Tibial nerve (tissue), 4 donors: ENCODE results near the gene MYPN. TPM values are rescaled to one million over a fixed set of nuclear protein-coding genes. Genes with fewer than 3 reads are reported as not detected.
"Not testable (repeated sequence)": the region's sequence is repeated elsewhere in the genome, so short reads cannot be mapped to it uniquely, and the experiment has no call there.

Experiments used
- DNase-seq, 2 donors: peaks; one replicate each; pipeline ENCODE4 v3.0.0-alpha.2; 2019; ENCODE audit warnings: low spot score in 2 of 2
- H3K27ac ChIP-seq, 4 donors: fragments of 200-600 bp; sonication (generic) in 3 of 4; one replicate each; pipeline ENCODE4 v1.5.1; 2017 to 2019; ENCODE audit warnings: mild to moderate bottlenecking in 1 of 4
- H3K27me3 ChIP-seq, 2 donors: fragments of 200-600 bp; sonication (generic) in 1 of 2; one replicate each; pipeline versions ENCODE4 v1.5.1 to v1.6.0; 2017 to 2019
- H3K36me3 ChIP-seq, 3 donors: fragments of 200-600 bp; sonication (generic); one replicate each; pipeline ENCODE4 v1.5.1; 2018 to 2019
- H3K4me1 ChIP-seq, 4 donors: fragments of 200-600 bp; sonication (generic) in 3 of 4; one replicate each; pipeline ENCODE4 v1.5.1; 2017 to 2019
- H3K4me3 ChIP-seq, 4 donors: fragments of 200-600 bp; sonication (generic) in 3 of 4; one replicate each; pipeline ENCODE4 v1.5.1; 2017 to 2019; ENCODE audit warnings: mild to moderate bottlenecking in 1 of 4, moderate library complexity in 1 of 4
- H3K9me3 ChIP-seq, 4 donors: fragments of 200-600 bp; sonication (generic) in 3 of 4; one replicate each; pipeline ENCODE4 v1.5.1; 2017 to 2019
- CTCF ChIP-seq, 5 experiments: fragments of 200-600 bp in 3 of 5; fragments of 450-650 bp in 2 of 5; sonication (generic) in 3 of 5; IDR thresholded peaks; one replicate each; pipeline ENCODE4 v1.5.1; 2016 to 2019; ENCODE audit warnings: antibody characterized with exemption in 5 of 5, mild to moderate bottlenecking in 3 of 5, moderate library complexity in 2 of 5
- EP300 ChIP-seq, 2 donors: sonication (generic); formaldehyde crosslinking; IDR thresholded peaks; one replicate each; pipeline ENCODE4 v1.6.1; 2017; ENCODE audit warnings: antibody characterized with exemption in 2 of 2, mild to moderate bottlenecking in 1 of 2
- POLR2A ChIP-seq, 2 donors: fragments of 450-650 bp; IDR thresholded peaks; one replicate each; pipeline ENCODE4 v1.6.1; 2017; ENCODE audit warnings: antibody characterized with exemption in 2 of 2, mild to moderate bottlenecking in 2 of 2, moderate library complexity in 2 of 2
- WGBS, 2 donors: methylation state at CpG; one replicate each; pipeline ENCODE4 v1.1.5; 2018; 5-methylcytosine and 5-hydroxymethylcytosine counted together
- total RNA-seq, 4 donors: library from RNA; depleted of rRNA; stranded (reverse); fragments of >200 nt; gene quantifications; one replicate each; pipeline ENCODE4 v1.1.0, GENCODE V29; 2016

Gene MYPN
- total RNA-seq, 4 donors from 2014 or later: not detected

GRCh38 chr10:68185085-68185484, 75.8 kb downstream of the MYPN start:
- WGBS, 2 donors: 67 to 72% methylated on average over 2 of the region's 2 CpGs
- Histone ChIP-seq H3K4me3 (no peak overlapping the region), H3K4me1 (no peaks in the 10 kb centered on the region), H3K9me3 (no peaks in the 10 kb centered on the region), H3K27ac (no peak overlapping the region), H3K36me3 (no peaks in the 10 kb centered on the region), H3K27me3 (no peaks in the 10 kb centered on the region)
- TF ChIP-seq POLR2A (IDR thresholded peaks at IDR 0.05) (no peak), CTCF (IDR thresholded peaks at IDR 0.05) (no peak), EP300 (IDR thresholded peaks at IDR 0.05) (no peak)
- no peak for DNase-seq

- WGBS, 2 donors: 84 to 89% methylated on average over 6 of the region's 6 CpGs
- DNase-seq: no peak
- no peak overlapping the region for H3K4me3 ChIP-seq
- no peaks in the 10 kb centered on the region for H3K4me1 ChIP-seq
- TF ChIP-seq EP300 (IDR thresholded peaks at IDR 0.05): no peak
- no peak for TF ChIP-seq POLR2A (IDR thresholded peaks at IDR 0.05)
- no peak for TF ChIP-seq CTCF (IDR thresholded peaks at IDR 0.05)
- H3K27me3 ChIP-seq: no peaks in the 10 kb centered on the region
- no peak overlapping the region for H3K27ac ChIP-seq
- no peaks in the 10 kb centered on the region for H3K9me3 ChIP-seq
- no peaks in the 10 kb centered on the region for H3K36me3 ChIP-seq
Measured at GRCh38 chr10:68188835-68189234, 79.5 kb downstream of the MYPN start.

- WGBS, 2 donors: 94 to 95% methylated on average over 3 of the region's 3 CpGs
- H3K4me3 ChIP-seq: no peak overlapping the region
- no peaks in the 10 kb centered on the region for H3K36me3 ChIP-seq
- DNase-seq: no peak
- H3K4me1 ChIP-seq: no peaks in the 10 kb centered on the region
- TF ChIP-seq CTCF (IDR thresholded peaks at IDR 0.05) (no peak), POLR2A (IDR thresholded peaks at IDR 0.05) (no peak), EP300 (IDR thresholded peaks at IDR 0.05) (no peak)
- H3K27me3 ChIP-seq: no peaks in the 10 kb centered on the region
- H3K27ac ChIP-seq: no peak overlapping the region
- H3K9me3 ChIP-seq: no peaks in the 10 kb centered on the region
Measured at GRCh38 chr10:68192113-68192512, 82.8 kb downstream of the MYPN start.

- H3K36me3 ChIP-seq: no peaks in the 10 kb centered on the region
- no peaks in the 10 kb centered on the region for H3K9me3 ChIP-seq
- peaks cover 0 to under 1% of the 10 kb centered on the region in 2 donors for H3K27me3 ChIP-seq
- no peak for DNase-seq
- no peak overlapping the region for H3K4me3 ChIP-seq
- no peak overlapping the region for H3K27ac ChIP-seq
- TF ChIP-seq CTCF (IDR thresholded peaks at IDR 0.05) (no peak), POLR2A (IDR thresholded peaks at IDR 0.05) (no peak), EP300 (IDR thresholded peaks at IDR 0.05) (no peak)
- WGBS, 2 donors: 85 to 92% methylated on average over 6 of the region's 6 CpGs
- H3K4me1 ChIP-seq: no peaks in the 10 kb centered on the region
Measured at GRCh38 chr10:68194290-68194689, 85.0 kb downstream of the MYPN start.

- WGBS, 2 donors: 93 to 100% methylated on average over 2 of the region's 2 CpGs
- H3K36me3 ChIP-seq, H3K27ac ChIP-seq, H3K4me1 ChIP-seq, DNase-seq, H3K4me3 ChIP-seq, H3K9me3 ChIP-seq, H3K27me3 ChIP-seq: not testable (repeated sequence)
Measured at GRCh38 chr10:68195776-68196175, 86.5 kb downstream of the MYPN start.

GRCh38 chr10:68196701-68197100, 87.4 kb downstream of the MYPN start:
- Histone ChIP-seq H3K4me3 (no peak overlapping the region), H3K27ac (no peak overlapping the region), H3K9me3 (no peaks in the 10 kb centered on the region), H3K4me1 (no peaks in the 10 kb centered on the region), H3K36me3 (no peaks in the 10 kb centered on the region), H3K27me3 (peaks cover 0 to 9% of the 10 kb centered on the region in 2 donors)
- 38 to 41% methylated on average over 3 of the region's 3 CpGs for WGBS, 2 donors
- TF ChIP-seq CTCF (IDR thresholded peaks at IDR 0.05) (no peak), POLR2A (IDR thresholded peaks at IDR 0.05) (no peak), EP300 (IDR thresholded peaks at IDR 0.05) (no peak)
- DNase-seq: no peak
